ENCODE measurements around the gene BRINP2.

DNA sequence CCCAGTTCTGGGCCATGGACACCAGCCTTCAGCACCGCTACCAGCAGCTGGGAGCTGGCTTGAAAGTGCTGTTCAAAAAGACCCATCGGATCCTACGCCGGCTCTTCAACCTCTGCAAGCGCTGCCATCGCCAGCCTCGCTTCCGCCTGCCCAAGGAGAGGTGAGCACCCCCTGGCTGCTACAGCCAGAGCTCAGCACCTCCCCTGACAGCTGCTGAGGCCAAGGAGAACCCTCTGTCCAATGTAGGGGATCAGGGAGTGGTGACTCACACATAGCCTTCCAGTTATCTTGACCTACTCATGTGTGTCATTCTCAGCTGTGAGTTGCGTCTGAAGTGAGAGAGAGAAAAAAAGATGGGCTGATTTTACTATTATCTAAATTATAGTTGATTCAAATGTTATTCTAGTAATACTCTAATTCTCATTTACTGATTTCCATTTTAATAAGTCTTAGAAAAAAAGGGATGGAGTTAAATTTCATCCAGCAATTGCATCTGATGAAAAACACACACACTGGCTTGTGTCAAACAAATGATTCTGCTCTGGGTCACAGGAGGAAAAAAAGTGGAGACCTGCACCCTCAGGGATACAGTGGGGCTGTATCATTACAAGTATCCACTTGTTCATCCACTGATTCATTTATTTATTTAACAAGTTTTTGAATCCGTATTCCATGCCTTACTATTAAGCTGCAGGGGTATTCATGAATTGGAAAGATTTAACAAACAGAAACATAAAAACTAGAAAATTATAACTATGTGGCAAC lies 108.0 kb downstream of the BRINP2 start:
- TF ChIP-seq, protein P1, sequence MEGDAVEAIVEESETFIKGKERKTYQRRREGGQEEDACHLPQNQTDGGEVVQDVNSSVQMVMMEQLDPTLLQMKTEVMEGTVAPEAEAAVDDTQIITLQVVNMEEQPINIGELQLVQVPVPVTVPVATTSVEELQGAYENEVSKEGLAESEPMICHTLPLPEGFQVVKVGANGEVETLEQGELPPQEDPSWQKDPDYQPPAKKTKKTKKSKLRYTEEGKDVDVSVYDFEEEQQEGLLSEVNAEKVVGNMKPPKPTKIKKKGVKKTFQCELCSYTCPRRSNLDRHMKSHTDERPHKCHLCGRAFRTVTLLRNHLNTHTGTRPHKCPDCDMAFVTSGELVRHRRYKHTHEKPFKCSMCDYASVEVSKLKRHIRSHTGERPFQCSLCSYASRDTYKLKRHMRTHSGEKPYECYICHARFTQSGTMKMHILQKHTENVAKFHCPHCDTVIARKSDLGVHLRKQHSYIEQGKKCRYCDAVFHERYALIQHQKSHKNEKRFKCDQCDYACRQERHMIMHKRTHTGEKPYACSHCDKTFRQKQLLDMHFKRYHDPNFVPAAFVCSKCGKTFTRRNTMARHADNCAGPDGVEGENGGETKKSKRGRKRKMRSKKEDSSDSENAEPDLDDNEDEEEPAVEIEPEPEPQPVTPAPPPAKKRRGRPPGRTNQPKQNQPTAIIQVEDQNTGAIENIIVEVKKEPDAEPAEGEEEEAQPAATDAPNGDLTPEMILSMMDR (IDR thresholded peaks at IDR 0.05) = no peak
- no peak for TF ChIP-seq ZFX (IDR thresholded peaks at IDR 0.05; ENCODE audit: borderline replicate concordance)

Data from 22Rv1 (cell line).